ENCODE results near the gene RASA1. TPM values are rescaled to one million over a fixed set of nuclear protein-coding genes. Genes with fewer than 3 reads are reported as not detected.
A peak's percentile ranks its signal among the peaks of the same experiment; 100 is the strongest.

RASA1 gene
- total RNA-seq, 1 donor, result 12.0 TPM

DNA sequence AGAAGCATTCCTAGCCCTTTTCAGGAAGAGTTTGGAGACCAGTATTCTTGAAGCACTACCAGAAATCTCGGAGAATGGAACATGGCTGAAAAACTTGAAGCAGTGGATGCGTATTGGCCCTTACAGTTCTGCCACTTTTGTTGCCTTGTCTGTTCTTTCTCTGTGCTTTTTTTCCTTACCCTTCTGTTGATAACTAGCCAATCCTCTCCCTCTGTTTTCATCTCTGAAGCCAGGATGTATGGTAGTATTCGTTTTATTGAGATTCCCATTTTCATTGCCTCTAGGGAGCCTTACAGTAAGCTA lies 145.6 kb downstream of the RASA1 start:
- Histone ChIP-seq H3K4me1 (ENCODE audit: insufficient read depth, low read length) (peaks cover 16% of the 10 kb centered on the region), H3K9me3 (ENCODE audit: low read depth, low read length) (no peaks in the 10 kb centered on the region), H3K4me3 (ENCODE audit: low read length) (peak overlapping the region; percentile 77), H3K27me3 (ENCODE audit: insufficient read depth, low read length) (no peaks in the 10 kb centered on the region)

DNA sequence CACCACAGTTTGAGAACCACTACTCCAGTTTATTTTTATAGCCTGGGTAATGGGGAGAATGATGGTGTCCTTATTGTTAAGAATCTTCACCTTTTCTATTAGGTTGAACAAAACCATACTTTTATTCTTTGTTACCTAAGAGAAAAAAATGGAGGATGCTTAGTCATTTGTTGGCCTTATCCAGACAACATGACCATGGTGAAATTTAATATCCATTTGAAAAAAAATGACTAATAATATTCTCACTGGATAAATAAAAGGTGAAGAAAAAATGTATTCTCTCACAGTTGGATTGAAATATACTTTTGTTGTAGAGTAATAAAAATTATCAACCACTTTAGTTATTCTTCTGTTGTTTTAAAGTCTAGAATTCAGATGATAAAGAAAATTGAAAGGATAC lies 150.8 kb downstream of the RASA1 start:
- H3K9me3 ChIP-seq (ENCODE audit: low read depth, low read length), result no peaks in the 10 kb centered on the region
- no peaks in the 10 kb centered on the region for H3K27me3 ChIP-seq (ENCODE audit: insufficient read depth, low read length)

DNA sequence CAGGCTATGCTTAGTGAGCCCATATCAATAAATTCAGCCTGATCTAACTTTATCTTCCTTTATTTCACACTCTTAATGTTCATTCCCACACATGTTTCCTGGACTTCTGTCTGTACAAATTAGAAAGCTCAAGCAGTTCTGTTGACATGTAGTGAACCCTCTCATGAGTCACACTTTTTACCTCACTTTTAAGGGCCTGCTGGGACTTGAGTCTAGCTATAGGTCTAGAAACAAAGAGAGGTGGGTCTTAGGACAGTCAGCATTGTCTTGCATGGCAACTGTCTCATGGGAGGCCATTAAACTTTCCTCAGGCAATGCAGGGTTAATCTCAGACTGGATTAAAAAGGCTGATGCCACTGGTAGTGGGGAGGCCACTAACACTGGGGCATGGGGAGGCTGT lies 153.6 kb downstream of the RASA1 start:
- no peaks in the 10 kb centered on the region for H3K4me1 ChIP-seq (ENCODE audit: insufficient read depth, low read length)
- H3K4me3 ChIP-seq (ENCODE audit: low read length), result no peak overlapping the region
- no peaks in the 10 kb centered on the region for H3K9me3 ChIP-seq (ENCODE audit: low read depth, low read length)
- no peaks in the 10 kb centered on the region for H3K27me3 ChIP-seq (ENCODE audit: insufficient read depth, low read length)

More for the DNA sequence above, 150.8 kb downstream of the RASA1 start:
- Histone ChIP-seq H3K4me3 (ENCODE audit: low read length) (no peak overlapping the region), H3K4me1 (ENCODE audit: insufficient read depth, low read length) (peaks cover under 1% of the 10 kb centered on the region)

DNA sequence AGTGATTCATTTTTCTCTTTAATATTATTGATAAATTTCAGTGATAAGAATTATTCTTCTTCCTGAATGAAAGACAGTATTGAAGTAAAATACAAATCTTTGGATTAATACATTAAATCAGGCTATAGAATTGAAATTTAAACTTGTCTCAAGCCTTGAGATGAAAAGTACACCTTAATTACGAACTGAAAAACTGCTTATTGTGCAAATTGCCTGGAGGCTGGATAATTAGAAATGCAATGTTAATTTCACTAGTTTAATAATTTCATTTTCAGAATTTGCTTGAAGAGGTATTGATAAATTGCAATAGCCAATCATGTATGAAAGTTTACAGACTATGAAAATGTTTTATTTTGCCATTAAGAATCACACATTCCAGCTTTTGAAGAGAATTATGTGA lies 156.1 kb downstream of the RASA1 start:
- H3K4me1 ChIP-seq (ENCODE audit: insufficient read depth, low read length), result no peaks in the 10 kb centered on the region
- no peaks in the 10 kb centered on the region for H3K27me3 ChIP-seq (ENCODE audit: insufficient read depth, low read length)
- no peak overlapping the region for H3K4me3 ChIP-seq (ENCODE audit: low read length)
- no peaks in the 10 kb centered on the region for H3K9me3 ChIP-seq (ENCODE audit: low read depth, low read length)

DNA sequence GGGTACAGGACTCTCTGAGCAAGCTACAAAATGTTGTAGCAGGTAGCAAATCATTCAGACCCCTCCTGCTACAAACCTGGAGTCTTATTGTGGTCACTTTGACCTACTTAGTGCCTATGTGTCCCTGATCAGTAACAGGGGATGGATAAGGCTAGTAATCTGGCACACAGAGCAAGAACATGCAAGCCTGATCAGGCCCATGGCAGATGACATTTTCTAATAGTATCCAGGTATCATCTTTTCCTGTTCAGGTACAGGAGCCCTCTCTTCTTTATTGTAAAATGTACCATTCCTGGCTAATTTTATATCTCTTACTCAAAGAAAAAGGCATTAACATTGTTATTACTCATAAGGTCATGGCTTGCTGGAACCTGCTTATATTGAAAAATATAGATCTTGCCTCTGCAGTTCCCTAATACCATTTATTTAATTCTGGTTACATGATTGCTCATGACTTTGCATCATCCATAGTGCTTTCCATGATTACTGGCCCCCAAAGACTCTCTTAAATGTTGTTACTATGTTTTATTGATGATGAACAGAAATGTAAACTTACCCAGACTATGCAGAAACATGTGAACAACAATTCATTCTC lies 163.3 kb downstream of the RASA1 start:
- no peaks in the 10 kb centered on the region for H3K27me3 ChIP-seq (ENCODE audit: insufficient read depth, low read length)

DNA sequence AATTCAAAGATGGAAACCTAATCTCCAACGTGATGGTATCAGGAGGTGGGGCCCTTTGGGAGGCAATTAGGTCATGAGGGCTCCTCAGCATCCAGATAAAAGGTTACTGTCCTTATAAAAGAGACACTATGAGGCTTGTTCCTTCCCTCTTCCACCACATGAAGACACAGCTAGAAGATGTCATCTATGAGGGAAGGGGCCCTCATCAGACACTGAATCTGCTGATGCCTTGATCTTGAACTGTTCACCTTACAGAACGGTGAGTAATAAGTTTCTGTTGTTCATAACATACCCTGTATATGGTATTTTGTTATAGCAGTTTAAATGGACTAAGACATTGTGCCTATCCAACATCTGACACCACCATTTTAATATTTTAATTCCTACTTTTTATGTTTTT lies 164.8 kb downstream of the RASA1 start:
- Histone ChIP-seq H3K27me3 (ENCODE audit: insufficient read depth, low read length) (no peaks in the 10 kb centered on the region), H3K4me1 (ENCODE audit: insufficient read depth, low read length) (no peaks in the 10 kb centered on the region), H3K9me3 (ENCODE audit: low read depth, low read length) (no peaks in the 10 kb centered on the region), H3K4me3 (ENCODE audit: low read length) (no peak overlapping the region)

More for the DNA sequence above, 163.3 kb downstream of the RASA1 start:
- no peaks in the 10 kb centered on the region for H3K4me1 ChIP-seq (ENCODE audit: insufficient read depth, low read length)
- no peaks in the 10 kb centered on the region for H3K9me3 ChIP-seq (ENCODE audit: low read depth, low read length)
- H3K4me3 ChIP-seq (ENCODE audit: low read length), result no peak overlapping the region

DNA sequence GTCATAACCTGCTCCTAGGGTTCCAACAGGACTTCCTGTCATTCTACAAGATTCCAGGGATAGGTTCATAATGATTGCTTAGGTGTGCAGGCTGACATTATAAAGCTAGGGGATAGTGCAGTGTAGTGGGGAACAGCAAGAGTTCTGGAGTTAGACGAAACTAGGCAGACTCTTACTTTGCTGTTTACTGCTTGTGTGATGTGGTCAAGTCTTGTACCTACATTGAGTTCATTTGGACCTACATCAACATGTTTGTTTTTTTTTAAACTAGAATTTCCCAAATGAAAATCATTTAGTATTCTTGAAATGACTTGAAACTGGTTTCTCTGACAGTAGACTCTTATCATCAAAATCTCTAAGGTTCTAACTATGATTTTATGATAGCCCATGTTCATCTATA lies 166.3 kb downstream of the RASA1 start:
- Histone ChIP-seq H3K9me3 (ENCODE audit: low read depth, low read length) (no peaks in the 10 kb centered on the region), H3K4me1 (ENCODE audit: insufficient read depth, low read length) (no peaks in the 10 kb centered on the region), H3K27me3 (ENCODE audit: insufficient read depth, low read length) (no peaks in the 10 kb centered on the region), H3K4me3 (ENCODE audit: low read length) (no peak overlapping the region)

DNA sequence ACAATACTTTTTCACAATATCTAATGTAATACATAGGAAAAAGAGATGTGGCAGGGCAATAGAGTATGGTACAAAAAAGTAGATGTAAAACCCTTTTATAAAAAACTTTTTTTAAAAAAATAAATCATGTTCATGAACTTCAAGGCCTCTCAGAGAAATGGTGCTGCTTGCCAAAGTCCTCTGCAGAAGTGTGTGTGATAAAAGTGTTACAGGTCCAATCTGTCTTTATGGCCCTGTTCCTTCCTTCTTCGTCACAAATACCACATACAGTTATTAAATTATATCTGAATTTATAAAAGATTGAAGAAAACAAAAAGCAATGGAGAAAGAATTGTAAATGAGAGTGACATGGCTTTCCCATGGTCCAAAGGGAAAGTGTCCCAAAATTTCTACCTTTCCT lies 166.8 kb downstream of the RASA1 start:
- no peaks in the 10 kb centered on the region for H3K4me1 ChIP-seq (ENCODE audit: insufficient read depth, low read length)
- H3K9me3 ChIP-seq (ENCODE audit: low read depth, low read length), result no peaks in the 10 kb centered on the region
- H3K27me3 ChIP-seq (ENCODE audit: insufficient read depth, low read length), result no peaks in the 10 kb centered on the region
- no peak overlapping the region for H3K4me3 ChIP-seq (ENCODE audit: low read length)

DNA sequence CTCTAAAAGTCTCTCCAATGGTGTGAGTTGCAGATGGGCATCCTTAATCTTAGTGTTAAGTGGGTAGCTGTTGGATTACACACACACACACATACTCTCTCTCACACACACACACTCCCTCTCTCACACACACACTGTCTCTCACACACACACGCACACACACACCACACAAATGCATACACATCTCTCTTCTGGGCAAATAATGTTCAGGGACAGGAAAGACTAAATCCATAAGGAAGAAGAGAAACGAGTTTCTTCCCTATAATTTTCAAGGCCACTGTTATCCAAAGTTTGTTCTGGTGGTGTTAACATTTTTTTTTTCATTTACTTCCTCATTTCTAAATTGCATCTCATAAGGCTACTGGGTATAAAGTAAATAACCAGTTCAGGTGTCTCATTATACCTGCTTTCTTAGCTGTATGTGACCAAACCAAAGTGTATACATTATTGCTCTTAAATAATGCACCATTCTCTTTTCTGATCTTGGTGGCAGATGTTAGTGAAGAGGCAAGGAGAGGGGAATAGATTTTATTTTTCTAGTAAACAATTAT lies 167.5 kb downstream of the RASA1 start:
- Histone ChIP-seq H3K27me3 (ENCODE audit: insufficient read depth, low read length) (no peaks in the 10 kb centered on the region), H3K9me3 (ENCODE audit: low read depth, low read length) (no peaks in the 10 kb centered on the region), H3K4me1 (ENCODE audit: insufficient read depth, low read length) (no peaks in the 10 kb centered on the region), H3K4me3 (ENCODE audit: low read length) (no peak overlapping the region)

DNA sequence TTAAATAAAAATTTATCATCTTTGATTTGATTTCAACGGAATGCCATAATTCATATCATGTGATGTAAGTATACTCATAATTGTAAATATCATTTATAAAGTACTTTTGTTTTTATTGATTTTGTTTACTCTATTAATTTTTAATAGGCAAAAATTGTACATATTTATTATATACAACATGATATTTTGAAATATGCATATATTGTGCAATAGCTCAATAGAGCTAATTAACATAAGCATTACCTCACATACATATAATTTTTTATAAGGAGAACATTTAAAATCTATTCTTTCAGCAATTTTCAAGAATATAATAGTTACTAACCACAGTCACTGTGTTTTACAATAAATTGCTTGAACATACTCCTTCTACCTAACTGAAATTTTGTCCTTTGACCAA lies 170.0 kb downstream of the RASA1 start:
- Histone ChIP-seq H3K27me3 (ENCODE audit: insufficient read depth, low read length) (peaks cover 4% of the 10 kb centered on the region), H3K9me3 (ENCODE audit: low read depth, low read length) (no peaks in the 10 kb centered on the region)

DNA sequence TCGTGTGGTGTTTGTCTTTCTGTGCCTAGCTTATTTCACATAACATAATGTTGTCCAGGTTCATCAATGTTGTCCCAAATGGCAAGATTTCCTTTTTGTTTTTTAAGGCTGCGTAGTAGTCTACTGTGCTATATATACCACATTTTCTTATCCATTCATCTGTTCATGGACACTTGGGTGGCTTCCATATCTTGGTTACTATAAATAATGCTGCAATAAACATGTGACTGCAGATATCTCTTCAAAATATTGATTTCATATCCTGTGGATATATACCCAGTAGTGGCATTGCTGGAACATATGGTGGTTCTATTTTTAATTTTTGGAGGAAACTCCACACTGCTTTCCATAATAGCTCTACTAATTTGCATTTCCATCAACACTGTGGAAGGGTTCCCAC lies 170.5 kb downstream of the RASA1 start:
- H3K4me1 ChIP-seq (ENCODE audit: insufficient read depth, low read length), result no peaks in the 10 kb centered on the region
- H3K4me3 ChIP-seq (ENCODE audit: low read length), result no peak overlapping the region
- H3K27me3 ChIP-seq (ENCODE audit: insufficient read depth, low read length), result peaks cover 4% of the 10 kb centered on the region
- no peaks in the 10 kb centered on the region for H3K9me3 ChIP-seq (ENCODE audit: low read depth, low read length)

More for the DNA sequence above, 170.0 kb downstream of the RASA1 start:
- Histone ChIP-seq H3K4me3 (ENCODE audit: low read length) (no peak overlapping the region), H3K4me1 (ENCODE audit: insufficient read depth, low read length) (no peaks in the 10 kb centered on the region)

Other genes starting within 250 kb of the RASA1 start
- gene CCNH, start 145.0 kb downstream of the RASA1 start, total RNA-seq, result 436 TPM

All from mononuclear cell (primary cell).